Measurements from ENCODE around the gene P4HA2.

DNA sequence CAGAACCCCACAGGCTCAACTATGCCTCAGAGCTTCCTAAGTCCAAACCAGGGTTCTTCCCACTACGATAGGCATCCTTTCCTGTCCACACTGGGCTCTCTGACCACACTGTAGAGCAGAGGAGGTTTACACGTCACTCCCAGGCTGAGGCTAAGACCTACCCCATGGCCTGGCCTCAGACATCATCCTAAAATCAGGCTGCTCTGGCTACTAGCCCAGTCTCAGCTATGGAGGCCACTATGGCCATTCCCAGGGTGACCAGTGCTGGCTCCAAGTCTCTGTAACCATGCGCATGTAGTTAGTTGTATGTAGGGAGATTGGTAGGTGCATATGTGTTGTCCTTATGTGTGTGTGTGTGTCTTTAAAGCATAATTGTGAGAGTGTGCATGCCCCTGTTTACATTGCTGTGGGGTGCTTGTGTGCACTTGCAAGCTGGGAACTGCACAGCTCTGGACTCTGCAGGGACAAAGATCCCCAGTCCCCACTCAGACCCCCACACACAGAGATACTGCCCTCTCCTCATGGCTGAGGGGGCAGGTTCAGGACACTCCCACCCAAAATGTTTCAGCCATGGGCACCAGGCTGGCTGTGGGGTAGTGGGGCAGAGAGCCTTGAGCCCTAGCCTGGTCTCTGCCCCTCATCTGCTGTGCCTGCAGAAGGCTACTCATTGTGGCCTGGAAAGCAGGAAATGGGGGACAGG, 42.1 kb upstream of the P4HA2 start:
- TF ChIP-seq, protein P1, sequence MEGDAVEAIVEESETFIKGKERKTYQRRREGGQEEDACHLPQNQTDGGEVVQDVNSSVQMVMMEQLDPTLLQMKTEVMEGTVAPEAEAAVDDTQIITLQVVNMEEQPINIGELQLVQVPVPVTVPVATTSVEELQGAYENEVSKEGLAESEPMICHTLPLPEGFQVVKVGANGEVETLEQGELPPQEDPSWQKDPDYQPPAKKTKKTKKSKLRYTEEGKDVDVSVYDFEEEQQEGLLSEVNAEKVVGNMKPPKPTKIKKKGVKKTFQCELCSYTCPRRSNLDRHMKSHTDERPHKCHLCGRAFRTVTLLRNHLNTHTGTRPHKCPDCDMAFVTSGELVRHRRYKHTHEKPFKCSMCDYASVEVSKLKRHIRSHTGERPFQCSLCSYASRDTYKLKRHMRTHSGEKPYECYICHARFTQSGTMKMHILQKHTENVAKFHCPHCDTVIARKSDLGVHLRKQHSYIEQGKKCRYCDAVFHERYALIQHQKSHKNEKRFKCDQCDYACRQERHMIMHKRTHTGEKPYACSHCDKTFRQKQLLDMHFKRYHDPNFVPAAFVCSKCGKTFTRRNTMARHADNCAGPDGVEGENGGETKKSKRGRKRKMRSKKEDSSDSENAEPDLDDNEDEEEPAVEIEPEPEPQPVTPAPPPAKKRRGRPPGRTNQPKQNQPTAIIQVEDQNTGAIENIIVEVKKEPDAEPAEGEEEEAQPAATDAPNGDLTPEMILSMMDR (IDR thresholded peaks at IDR 0.05) = no peak
- TF ChIP-seq POLR2AphosphoS5 (IDR thresholded peaks at IDR 0.05; ENCODE audit: low read depth, low read length) (no peak), TCF7L2 (IDR thresholded peaks at IDR 0.05; ENCODE audit: low read depth, low read length) (no peak), REST (IDR thresholded peaks at IDR 0.05; ENCODE audit: insufficient read depth in 1 of 2, low read depth in 2 of 2, low read length in 1 of 2) (no peak)

Measured in Panc1 (cell line).